Measurements from ENCODE around the gene EID2B. TPM values are rescaled to one million over a fixed set of nuclear protein-coding genes. Genes with fewer than 3 reads are reported as not detected.

The EID2B gene
- total and polyA plus RNA-seq, 10 of the 15 experiments (the other 5 are each of a cell fraction or from before 2014, with no cell fraction given), result 2.9 to 10.1 (median 5.0) TPM

GRCh38 chr19:39553082-39553652, 20.5 kb upstream of the EID2B start:
- CTCF ChIA-PET, result interaction anchor here (0.7 to 15.0 kb wide), 7 partner anchors 9 to 417 kb away, joined by 3 to 248 read pairs (median 6); partner anchors contain the start of gene FBL
- SMC1A ChIA-PET (ENCODE audit: uncharacterized antibody, unreplicated experiment), result interaction anchor here (1.6 to 5.9 kb wide), 4 partner anchors 8 to 293 kb away, joined by 5 to 105 read pairs (median 14); partner anchors contain the start of gene FBL
- RAD21 ChIA-PET (ENCODE audit: unreplicated experiment), result interaction anchor here (1.0 to 5.8 kb wide), 5 partner anchors 112 to 290 kb away, joined by 3 to 105 read pairs (median 4); no protein-coding TSS in a partner anchor
- in situ Hi-C loops (cut with MboI) (loop anchor here (5.0 kb wide), 1 partner anchor 119 kb away; no protein-coding TSS in a partner anchor), intact Hi-C loops (cut with micrococcal nuclease; ENCODE audit: unreplicated experiment) (no loop called here)
- Histone ChIP-seq H4K20me1 (ENCODE audit: control insufficient read depth, insufficient read depth) (no peaks in the 10 kb centered on the region), H3K36me3 (ENCODE audit: control insufficient read depth in 2 of 2, insufficient read depth in 2 of 2, low read length in 1 of 2) (no peaks in the 10 kb centered on the region), H3K9me3 (replicated peaks; ENCODE audit: control insufficient read depth, insufficient read depth, low read length) (no peaks in the 10 kb centered on the region; the same call in 2 of the 3 replicates), H3K4me3 (no peak overlapping the region), H3K27ac (ENCODE audit: control insufficient read depth, insufficient read depth) (no peak overlapping the region), H3K4me2 (ENCODE audit: control insufficient read depth, insufficient read depth) (no peak overlapping the region), H3K27me3 (replicated peaks in 1 of 2; ENCODE audit: control insufficient read depth in 2 of 2, insufficient read depth in 2 of 2, low read length in 1 of 2) (no peaks in the 10 kb centered on the region), H3K4me1 (ENCODE audit: control insufficient read depth, insufficient read depth, low read length) (peaks cover 29% of the 10 kb centered on the region), H3K79me2 (ENCODE audit: control insufficient read depth, insufficient read depth, low read length) (no peaks in the 10 kb centered on the region), H2AFZ (ENCODE audit: control insufficient read depth, low read depth, low read length) (no peak overlapping the region), H3K9ac (ENCODE audit: control insufficient read depth, insufficient read depth, low read length) (no peak overlapping the region)
- POLR2A ChIA-PET, result no interaction called here
- ATAC-seq, result no peak
- FAIRE-seq, result no peak
- TF ChIP-seq BMI1 (IDR thresholded peaks at IDR 0.05; ENCODE audit: borderline replicate concordance) (no peak), RELA (IDR thresholded peaks at IDR 0.05; ENCODE audit: borderline replicate concordance, partially characterized antibody) (no peak), E2F8 (IDR thresholded peaks at IDR 0.05; ENCODE audit: low read depth, partially characterized antibody) (no peak), MTA3 (IDR thresholded peaks at IDR 0.05; ENCODE audit: borderline replicate concordance, low read length) (no peak), BCLAF1 (IDR thresholded peaks at IDR 0.05) (no peak), ATF7 (IDR thresholded peaks at IDR 0.05; ENCODE audit: low read depth) (no peak), KLF5 (IDR thresholded peaks at IDR 0.05; ENCODE audit: partially characterized antibody) (no peak), RELB (IDR thresholded peaks at IDR 0.05; ENCODE audit: low read depth) (no peak), KAT2A (conservative IDR thresholded peaks at IDR 0.05; ENCODE audit: control insufficient read depth, low read depth, low read length) (no peak), SRF (IDR thresholded peaks at IDR 0.05; ENCODE audit: low read depth in 2 of 2, low read length in 2 of 2) (no peak), YY1 (IDR thresholded peaks at IDR 0.05; ENCODE audit: low read depth, low read length) (no peak), SREBF1 (IDR thresholded peaks at IDR 0.05; ENCODE audit: low read length) (no peak), POLR2AphosphoS5 (IDR thresholded peaks at IDR 0.05; ENCODE audit: low read length) (no peak), NFXL1 (IDR thresholded peaks at IDR 0.05; ENCODE audit: borderline replicate concordance) (no peak), EED (IDR thresholded peaks at IDR 0.05; ENCODE audit: low read depth) (no peak)
- BruUV-seq (replicated peaks), result no TSS peak
- DNase-seq (ENCODE audit: low read depth, low spot score), result no peak
- 57% methylated on average over 7 of the region's 7 CpGs for WGBS (ENCODE audit: insufficient coverage, insufficient replicate concordance, low lambda C conversion rate, missing lambda C conversion rate)
